Esophagus muscularis mucosa (tissue), 4 donors: ENCODE results near the gene FXR1. TPM values are rescaled to one million over a fixed set of nuclear protein-coding genes. Genes with fewer than 3 reads are reported as not detected.

Source experiments
- DNase-seq: peaks from one replicate; pipeline ENCODE4 v3.0.0-alpha.2; 2017; ENCODE audit errors: extremely low spot score
- H3K27ac ChIP-seq, 4 donors: fragments of 200-600 bp; sonication (generic); replicated peaks in 1 of 4; 1 replicate in 3 of 4; 2 replicates in 1 of 4; pipeline ENCODE4 v1.5.1; 2016 to 2019; ENCODE audit warnings: mild to moderate bottlenecking in 1 of 4
- H3K27me3 ChIP-seq, 4 donors: fragments of 200-600 bp; sonication (generic); one replicate each; pipeline versions ENCODE4 v1.5.1 to v1.6.0; 2016 to 2019
- H3K36me3 ChIP-seq, 4 donors: fragments of 200-600 bp; sonication (generic); one replicate each; pipeline ENCODE4 v1.5.1; 2016 to 2019
- H3K4me1 ChIP-seq, 4 donors: fragments of 200-600 bp; sonication (generic); one replicate each; pipeline ENCODE4 v1.5.1; 2016 to 2019
- H3K4me3 ChIP-seq, 4 donors: fragments of 200-600 bp; sonication (generic); 1 replicate in 2 of 4; 2 replicates in 2 of 4; pipeline ENCODE4 v1.5.1; 2016 to 2019; ENCODE audit warnings: mild to moderate bottlenecking in 4 of 4, moderate library complexity in 1 of 4
- H3K9me3 ChIP-seq, 4 donors: fragments of 200-600 bp; sonication (generic); 1 replicate in 3 of 4; 2 replicates in 1 of 4; pipeline ENCODE4 v1.5.1; 2016 to 2019
- EP300 ChIP-seq: sonication (generic); formaldehyde crosslinking; IDR thresholded peaks from one replicate; pipeline ENCODE4 v1.6.1; 2017; ENCODE audit warnings: antibody characterized with exemption
- POLR2A ChIP-seq: fragments of 450-650 bp; IDR thresholded peaks from one replicate; pipeline ENCODE4 v1.6.1; 2017; ENCODE audit warnings: antibody characterized with exemption, moderate library complexity, mild to moderate bottlenecking, low read depth
- POLR2AphosphoS5 ChIP-seq, 2 donors: sonication (generic); formaldehyde crosslinking; IDR thresholded peaks; one replicate each; pipeline ENCODE4 v1.6.1; 2017; ENCODE audit warnings: antibody characterized with exemption in 2 of 2
- WGBS: methylation state at CpG from one replicate; pipeline ENCODE4 v1.1.5; 2018; 5-methylcytosine and 5-hydroxymethylcytosine counted together
- intact Hi-C: fragments of 100-400 bp; cut with DNase I; formaldehyde crosslinking; loops from one replicate; pipeline ENCODE4 v1.15.1; 2023
- total RNA-seq, 4 donors: library from RNA; depleted of rRNA; stranded (reverse); fragments of >200 nt; gene quantifications; one replicate each; pipeline versions ENCODE4 v1.1.0 to v1.2.1, GENCODE V29; 2016
- TF ChIP-seq, protein P1 (sequence below), 3 experiments: fragments of 200-600 bp in 2 of 3; fragments of 450-650 bp in 1 of 3; sonication (generic) in 2 of 3; IDR thresholded peaks; one replicate each; pipeline ENCODE4 v1.5.1; 2017 to 2019; ENCODE audit warnings: antibody characterized with exemption in 3 of 3, mild to moderate bottlenecking in 2 of 3, moderate library complexity in 1 of 3

Gene FXR1
- total RNA-seq, 4 donors from 2014 or later = 129 to 174 (median 164) TPM

DNA sequence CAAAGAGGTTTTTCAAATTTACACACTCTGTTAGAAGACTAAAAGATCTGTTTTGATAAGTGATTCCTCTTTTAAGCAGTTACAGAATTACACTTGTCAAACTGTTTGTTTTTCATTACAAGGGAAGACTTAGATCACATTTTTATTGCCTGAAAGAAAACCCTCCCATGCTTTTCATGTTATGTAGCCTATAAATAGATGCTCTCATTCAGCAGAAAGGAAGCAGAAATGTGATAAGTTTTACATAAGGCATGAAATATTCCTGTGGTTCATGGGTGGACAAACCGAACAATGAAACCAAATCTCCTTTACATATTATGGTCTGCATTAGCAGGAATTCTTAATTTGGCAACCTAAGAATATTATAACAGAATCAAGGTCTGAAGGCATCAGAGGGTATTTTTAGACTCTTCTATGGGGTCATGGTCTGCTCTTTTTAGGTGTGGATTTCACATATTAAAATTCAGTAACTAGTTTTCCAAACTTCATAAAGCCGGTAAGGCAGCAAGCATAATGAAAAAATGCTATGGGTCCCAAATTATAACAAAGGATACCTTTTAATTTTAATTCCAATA lies 37.3 kb upstream of the FXR1 start:
- DNase-seq = no peak
- Histone ChIP-seq H3K9me3 (no peaks in the 10 kb centered on the region), H3K4me1 (peaks cover 0 to 8% (median 7%) of the 10 kb centered on the region in 4 donors), H3K27ac (no peak overlapping the region), H3K27me3 (no peaks in the 10 kb centered on the region), H3K36me3 (no peaks in the 10 kb centered on the region), H3K4me3 (no peak overlapping the region)
- intact Hi-C loops = no loop called here
- 75% methylated on average over 2 of the region's 2 CpGs for WGBS
- TF ChIP-seq POLR2AphosphoS5 (IDR thresholded peaks at IDR 0.05) = no peak
- TF ChIP-seq POLR2A = no peak
- TF ChIP-seq, protein P1, sequence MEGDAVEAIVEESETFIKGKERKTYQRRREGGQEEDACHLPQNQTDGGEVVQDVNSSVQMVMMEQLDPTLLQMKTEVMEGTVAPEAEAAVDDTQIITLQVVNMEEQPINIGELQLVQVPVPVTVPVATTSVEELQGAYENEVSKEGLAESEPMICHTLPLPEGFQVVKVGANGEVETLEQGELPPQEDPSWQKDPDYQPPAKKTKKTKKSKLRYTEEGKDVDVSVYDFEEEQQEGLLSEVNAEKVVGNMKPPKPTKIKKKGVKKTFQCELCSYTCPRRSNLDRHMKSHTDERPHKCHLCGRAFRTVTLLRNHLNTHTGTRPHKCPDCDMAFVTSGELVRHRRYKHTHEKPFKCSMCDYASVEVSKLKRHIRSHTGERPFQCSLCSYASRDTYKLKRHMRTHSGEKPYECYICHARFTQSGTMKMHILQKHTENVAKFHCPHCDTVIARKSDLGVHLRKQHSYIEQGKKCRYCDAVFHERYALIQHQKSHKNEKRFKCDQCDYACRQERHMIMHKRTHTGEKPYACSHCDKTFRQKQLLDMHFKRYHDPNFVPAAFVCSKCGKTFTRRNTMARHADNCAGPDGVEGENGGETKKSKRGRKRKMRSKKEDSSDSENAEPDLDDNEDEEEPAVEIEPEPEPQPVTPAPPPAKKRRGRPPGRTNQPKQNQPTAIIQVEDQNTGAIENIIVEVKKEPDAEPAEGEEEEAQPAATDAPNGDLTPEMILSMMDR (IDR thresholded peaks at IDR 0.05) = no peak
- no peak for TF ChIP-seq EP300

DNA sequence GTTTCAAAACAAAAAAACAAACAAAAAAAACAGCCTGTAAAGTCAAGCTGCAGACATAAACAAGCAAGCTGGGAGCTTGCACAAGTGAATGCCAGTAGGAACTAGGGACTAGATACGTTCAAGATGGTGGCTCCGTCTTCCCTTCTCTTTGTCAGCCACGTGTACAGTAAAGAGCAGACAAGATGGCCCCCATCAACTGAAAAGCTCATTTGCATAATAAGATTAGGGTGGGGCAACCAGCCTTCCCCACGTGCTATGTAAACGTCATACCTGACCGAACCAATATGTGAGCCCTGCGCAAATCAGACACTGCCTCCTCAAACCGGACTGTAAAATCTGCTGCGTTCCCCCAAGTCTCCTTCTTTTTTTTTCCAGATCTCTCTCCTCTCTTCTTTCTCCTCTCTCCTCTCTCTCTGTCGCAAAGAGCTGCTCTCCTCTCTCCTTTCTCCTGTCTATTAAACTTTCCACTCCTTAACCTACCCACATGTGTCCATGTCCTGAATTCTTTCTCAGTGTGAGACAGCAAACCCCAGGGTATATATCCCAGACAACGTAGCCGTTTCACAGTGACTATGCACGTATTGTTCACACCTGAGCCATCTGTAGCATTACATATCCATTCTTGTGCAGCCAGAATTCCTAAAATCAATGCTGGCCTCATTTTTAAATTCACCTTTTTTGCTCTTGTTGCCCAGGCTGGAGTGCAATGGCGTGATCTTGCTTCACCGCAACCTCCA lies 31.2 kb upstream of the FXR1 start:
- DNase-seq = no peak
- intact Hi-C loops = no loop called here
- TF ChIP-seq EP300 (no peak), POLR2AphosphoS5 (IDR thresholded peaks at IDR 0.05) (no peak), POLR2A (no peak)
- TF ChIP-seq, protein P1 (IDR thresholded peaks at IDR 0.05) = no peak
- peaks cover 0 to 7% (median 0%) of the 10 kb centered on the region in 4 donors for H3K27me3 ChIP-seq
- no peaks in the 10 kb centered on the region for H3K4me1 ChIP-seq
- no peak overlapping the region for H3K27ac ChIP-seq
- H3K36me3 ChIP-seq = no peaks in the 10 kb centered on the region
- WGBS = 92% methylated on average over 15 of the region's 15 CpGs
- no peak overlapping the region for H3K4me3 ChIP-seq
- no peaks in the 10 kb centered on the region for H3K9me3 ChIP-seq

DNA sequence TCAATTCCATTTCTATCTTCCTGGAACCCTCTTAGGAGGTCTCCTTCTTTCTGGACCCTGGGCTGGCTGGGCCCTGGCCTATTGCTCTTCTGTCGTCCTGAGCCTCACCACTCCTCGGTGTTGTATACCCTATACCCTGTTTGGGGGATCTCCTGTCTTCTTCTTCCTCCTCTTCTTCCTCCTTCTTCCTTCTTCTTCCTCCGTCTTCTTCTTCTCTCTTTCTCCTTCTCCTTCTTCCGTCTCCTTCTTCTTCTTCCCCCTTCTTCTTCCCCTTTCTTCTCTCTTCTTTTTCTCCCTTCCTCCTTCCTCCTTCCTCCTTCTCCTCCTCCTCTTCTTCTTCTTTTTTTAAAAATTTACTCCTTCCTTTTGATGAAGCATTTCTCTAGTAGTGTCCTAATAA lies 30.4 kb upstream of the FXR1 start:
- DNase-seq = no peak
- TF ChIP-seq, protein P1 (IDR thresholded peaks at IDR 0.05) = no peak
- TF ChIP-seq POLR2AphosphoS5 (IDR thresholded peaks at IDR 0.05) = no peak
- TF ChIP-seq EP300 = no peak
- TF ChIP-seq POLR2A = no peak
- peaks cover 0 to 7% (median 0%) of the 10 kb centered on the region in 4 donors for H3K27me3 ChIP-seq
- no peaks in the 10 kb centered on the region for H3K9me3 ChIP-seq
- no peak overlapping the region for H3K27ac ChIP-seq
- H3K4me3 ChIP-seq = no peak overlapping the region
- intact Hi-C loops = no loop called here
- 75% methylated on average over 4 of the region's 4 CpGs for WGBS
- H3K36me3 ChIP-seq = no peaks in the 10 kb centered on the region
- no peaks in the 10 kb centered on the region for H3K4me1 ChIP-seq

DNA sequence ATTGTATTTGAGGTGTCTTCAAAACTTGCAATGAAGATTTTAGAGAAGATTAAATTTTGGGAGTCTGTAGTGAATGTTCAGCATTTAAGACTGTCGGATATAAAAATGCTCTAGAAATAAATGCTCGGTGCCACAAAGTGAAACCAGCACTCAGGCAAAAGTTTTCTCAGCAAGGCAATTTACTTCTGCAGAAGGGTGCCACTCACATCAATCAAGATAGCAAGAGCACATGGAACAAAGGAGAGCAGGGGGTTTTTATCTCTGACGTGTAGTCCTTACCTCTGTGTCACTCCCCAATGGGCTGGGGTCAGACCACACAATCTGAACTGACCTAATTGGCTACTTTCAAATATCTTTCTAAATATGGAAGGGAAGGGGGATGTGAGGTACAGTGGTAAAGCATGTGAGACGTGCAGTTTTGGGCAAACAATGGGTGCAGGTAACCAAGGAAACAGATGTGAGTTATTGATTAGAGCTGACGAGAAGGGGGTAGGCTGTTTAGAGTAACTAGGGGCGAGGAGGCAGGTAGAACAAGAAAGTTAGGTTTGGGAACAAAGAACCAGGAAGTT lies 23.4 kb upstream of the FXR1 start:
- no peak for DNase-seq
- no peak for TF ChIP-seq EP300
- TF ChIP-seq, protein P1 (IDR thresholded peaks at IDR 0.05) = no peak
- TF ChIP-seq POLR2A = no peak
- TF ChIP-seq POLR2AphosphoS5 (IDR thresholded peaks at IDR 0.05) = no peak
- WGBS = 82% methylated on average over 6 of the region's 6 CpGs
- H3K27ac ChIP-seq = no peak overlapping the region
- H3K27me3 ChIP-seq = peaks cover 0 to 7% (median 0%) of the 10 kb centered on the region in 4 donors
- H3K9me3 ChIP-seq = peaks cover 0 to 23% (median 14%) of the 10 kb centered on the region in 4 donors
- intact Hi-C loops = no loop called here
- no peaks in the 10 kb centered on the region for H3K36me3 ChIP-seq
- no peak overlapping the region for H3K4me3 ChIP-seq
- no peaks in the 10 kb centered on the region for H3K4me1 ChIP-seq
